Measurements from ENCODE around the gene RELA. TPM values are rescaled to one million over a fixed set of nuclear protein-coding genes. Genes with fewer than 3 reads are reported as not detected.

Gene RELA
- total and polyA plus RNA-seq, 2 experiments from 2014 or later: 18.5 to 22.8 TPM

- TF ChIP-seq ZNF462 (CRISPR knock-in tag; IDR thresholded peaks at IDR 0.05) (no peak), EZH2 (IDR thresholded peaks at IDR 0.05; ENCODE audit: low read depth, unreplicated experiment) (no peak), EZH2phosphoT487 (IDR thresholded peaks at IDR 0.05; ENCODE audit: unreplicated experiment) (no peak), JUNB (IDR thresholded peaks at IDR 0.05; ENCODE audit: unreplicated experiment) (no peak), ZNF331 (CRISPR knock-in tag; IDR thresholded peaks at IDR 0.05; ENCODE audit: low read depth) (no peak), POLR2AphosphoS5 (IDR thresholded peaks at IDR 0.05; ENCODE audit: low read depth) (no peak), CTCF (conservative IDR thresholded peaks at IDR 0.05; ENCODE audit: low read depth in 2 of 2) (no peak), ETS1 (IDR thresholded peaks at IDR 0.05) (no peak), STAT1 (IDR thresholded peaks at IDR 0.05; ENCODE audit: unreplicated experiment) (no peak), CREB1 (CRISPR knock-in tag; IDR thresholded peaks at IDR 0.05; ENCODE audit: low read depth) (no peak)
Observed at GRCh38 chr11:65604258-65604657, 58.5 kb downstream of the RELA start (continued).

Small RNA genes within 50 kb of the gene (microRNA-seq; reads per million reads assigned to microRNA genes)
- gene MIR4489: not detected
- not detected for gene MIR4690

Small RNA genes within 50 kb of the gene (small RNA-seq; reads per million reads assigned to genes)
- gene MIR4489 (ENCODE audit: low replicate concordance): not detected
- 0.07 reads per million for gene MIR4690 (ENCODE audit: low replicate concordance)
- gene RN7SL309P (ENCODE audit: low replicate concordance): not detected

Other genes starting within 250 kb of the RELA start
- gene NEAT1, start 240.1 kb downstream of the RELA start, total RNA-seq (2014; rRNA removed; shearing (Covaris generic)): 6.3 and 7.2 TPM in 2 replicates
- 3.6 and 5.3 TPM in 2 replicates for gene NEAT1, start 240.1 kb downstream of the RELA start, polyA plus RNA-seq (2016; fragmentation: Nextera tagmentation; extraction: Ambion mirVana)
- gene MALAT1, start 163.9 kb downstream of the RELA start, total RNA-seq (2014; rRNA removed; shearing (Covaris generic)): 1,789 and 2,206 TPM in 2 replicates
- gene MALAT1, start 163.9 kb downstream of the RELA start, polyA plus RNA-seq (2016; fragmentation: Nextera tagmentation; extraction: Ambion mirVana): 4,618 and 6,020 TPM in 2 replicates
- gene SCYL1, start 137.8 kb downstream of the RELA start, total RNA-seq (2014; rRNA removed; shearing (Covaris generic)): 55.1 and 66.1 TPM in 2 replicates
- gene SCYL1, start 137.8 kb downstream of the RELA start, polyA plus RNA-seq (2016; fragmentation: Nextera tagmentation; extraction: Ambion mirVana): 52.7 and 61.7 TPM in 2 replicates
- gene LTBP3, start 104.6 kb downstream of the RELA start, total RNA-seq (2014; rRNA removed; shearing (Covaris generic)): 29.2 and 29.8 TPM in 2 replicates
- 9.5 and 11.9 TPM in 2 replicates for gene LTBP3, start 104.6 kb downstream of the RELA start, polyA plus RNA-seq (2016; fragmentation: Nextera tagmentation; extraction: Ambion mirVana)
- 78.1 and 78.6 TPM in 2 replicates for gene ZNRD2, start 92.4 kb downstream of the RELA start, total RNA-seq (2014; rRNA removed; shearing (Covaris generic))
- 140 and 148 TPM in 2 replicates for gene ZNRD2, start 92.4 kb downstream of the RELA start, polyA plus RNA-seq (2016; fragmentation: Nextera tagmentation; extraction: Ambion mirVana)
- gene FAM89B, start 90.4 kb downstream of the RELA start, total RNA-seq (2014; rRNA removed; shearing (Covaris generic)): 16.0 and 18.2 TPM in 2 replicates
- gene FAM89B, start 90.4 kb downstream of the RELA start, polyA plus RNA-seq (2016; fragmentation: Nextera tagmentation; extraction: Ambion mirVana): 13.0 and 13.9 TPM in 2 replicates
- 10.9 and 12.6 TPM in 2 replicates for gene EHBP1L1, start 86.9 kb downstream of the RELA start, total RNA-seq (2014; rRNA removed; shearing (Covaris generic))
- gene EHBP1L1, start 86.9 kb downstream of the RELA start, polyA plus RNA-seq (2016; fragmentation: Nextera tagmentation; extraction: Ambion mirVana): 1.4 and 2.9 TPM in 2 replicates
- gene KCNK7, start 67.1 kb downstream of the RELA start, total RNA-seq (2014; rRNA removed; shearing (Covaris generic)): not detected in 2 replicates
- 0.24 and 0.60 TPM in 2 replicates for gene KCNK7, start 67.1 kb downstream of the RELA start, polyA plus RNA-seq (2016; fragmentation: Nextera tagmentation; extraction: Ambion mirVana)
- gene MAP3K11, start 48.7 kb downstream of the RELA start, total RNA-seq (2014; rRNA removed; shearing (Covaris generic)): 32.8 and 38.6 TPM in 2 replicates
- 19.8 and 20.8 TPM in 2 replicates for gene MAP3K11, start 48.7 kb downstream of the RELA start, polyA plus RNA-seq (2016; fragmentation: Nextera tagmentation; extraction: Ambion mirVana)
- 41.2 and 52.2 TPM in 2 replicates for gene PCNX3, start 47.1 kb downstream of the RELA start, total RNA-seq (2014; rRNA removed; shearing (Covaris generic))
- 7.3 and 8.7 TPM in 2 replicates for gene PCNX3, start 47.1 kb downstream of the RELA start, polyA plus RNA-seq (2016; fragmentation: Nextera tagmentation; extraction: Ambion mirVana)
- 54.6 and 56.7 TPM in 2 replicates for gene SIPA1, start 24.8 kb downstream of the RELA start, total RNA-seq (2014; rRNA removed; shearing (Covaris generic))
- gene SIPA1, start 24.8 kb downstream of the RELA start, polyA plus RNA-seq (2016; fragmentation: Nextera tagmentation; extraction: Ambion mirVana): 50.1 and 75.5 TPM in 2 replicates
- gene KAT5, start 49.3 kb upstream of the RELA start, total RNA-seq (2014; rRNA removed; shearing (Covaris generic)): 33.3 and 40.4 TPM in 2 replicates
- gene KAT5, start 49.3 kb upstream of the RELA start, polyA plus RNA-seq (2016; fragmentation: Nextera tagmentation; extraction: Ambion mirVana): 34.6 and 34.8 TPM in 2 replicates
- 37.8 and 70.8 TPM in 2 replicates for gene RNASEH2C, start 57.9 kb upstream of the RELA start, total RNA-seq (2014; rRNA removed; shearing (Covaris generic))
- gene RNASEH2C, start 57.9 kb upstream of the RELA start, polyA plus RNA-seq (2016; fragmentation: Nextera tagmentation; extraction: Ambion mirVana): 73.2 and 74.8 TPM in 2 replicates
- 12.5 and 16.1 TPM in 2 replicates for gene AP5B1, start 118.1 kb upstream of the RELA start, total RNA-seq (2014; rRNA removed; shearing (Covaris generic))
- 3.1 TPM in 2 replicates for gene AP5B1, start 118.1 kb upstream of the RELA start, polyA plus RNA-seq (2016; fragmentation: Nextera tagmentation; extraction: Ambion mirVana)
- 3.3 and 5.1 TPM in 2 replicates for gene OVOL1, start 124.1 kb upstream of the RELA start, total RNA-seq (2014; rRNA removed; shearing (Covaris generic))
- gene OVOL1, start 124.1 kb upstream of the RELA start, polyA plus RNA-seq (2016; fragmentation: Nextera tagmentation; extraction: Ambion mirVana): 1.4 and 1.5 TPM in 2 replicates
- gene SNX32, start 171.0 kb upstream of the RELA start, total RNA-seq (2014; rRNA removed; shearing (Covaris generic)): 0.49 TPM in 1 of 2 replicates, not detected in the other
- gene SNX32, start 171.0 kb upstream of the RELA start, polyA plus RNA-seq (2016; fragmentation: Nextera tagmentation; extraction: Ambion mirVana): 1.2 and 2.4 TPM in 2 replicates
- 981 and 1,393 TPM in 2 replicates for gene CFL1, start 195.3 kb upstream of the RELA start, total RNA-seq (2014; rRNA removed; shearing (Covaris generic))
- gene CFL1, start 195.3 kb upstream of the RELA start, polyA plus RNA-seq (2016; fragmentation: Nextera tagmentation; extraction: Ambion mirVana): 1,996 and 2,124 TPM in 2 replicates
- gene MUS81, start 197.5 kb upstream of the RELA start, total RNA-seq (2014; rRNA removed; shearing (Covaris generic)): 35.5 and 48.6 TPM in 2 replicates
- gene MUS81, start 197.5 kb upstream of the RELA start, polyA plus RNA-seq (2016; fragmentation: Nextera tagmentation; extraction: Ambion mirVana): 38.5 and 39.1 TPM in 2 replicates
- gene EFEMP2, start 209.9 kb upstream of the RELA start, total RNA-seq (2014; rRNA removed; shearing (Covaris generic)): 4.5 and 9.4 TPM in 2 replicates
- gene EFEMP2, start 209.9 kb upstream of the RELA start, polyA plus RNA-seq (2016; fragmentation: Nextera tagmentation; extraction: Ambion mirVana): 7.4 and 8.0 TPM in 2 replicates
- not detected in 2 replicates for gene CTSW, start 216.9 kb upstream of the RELA start, total RNA-seq (2014; rRNA removed; shearing (Covaris generic))
- 0.17 TPM in 1 of 2 replicates, not detected in the other for gene CTSW, start 216.9 kb upstream of the RELA start, polyA plus RNA-seq (2016; fragmentation: Nextera tagmentation; extraction: Ambion mirVana)
- 94.3 and 102 TPM in 2 replicates for gene FIBP, start 225.6 kb upstream of the RELA start, total RNA-seq (2014; rRNA removed; shearing (Covaris generic))
- gene FIBP, start 225.6 kb upstream of the RELA start, polyA plus RNA-seq (2016; fragmentation: Nextera tagmentation; extraction: Ambion mirVana): 79.0 and 84.4 TPM in 2 replicates
- 57.3 and 66.3 TPM in 2 replicates for gene CCDC85B, start 227.8 kb upstream of the RELA start, total RNA-seq (2014; rRNA removed; shearing (Covaris generic))
- 54.5 and 60.4 TPM in 2 replicates for gene CCDC85B, start 227.8 kb upstream of the RELA start, polyA plus RNA-seq (2016; fragmentation: Nextera tagmentation; extraction: Ambion mirVana)
- gene FOSL1, start 237.5 kb upstream of the RELA start, total RNA-seq (2014; rRNA removed; shearing (Covaris generic)): 10.1 and 14.6 TPM in 2 replicates
- gene FOSL1, start 237.5 kb upstream of the RELA start, polyA plus RNA-seq (2016; fragmentation: Nextera tagmentation; extraction: Ambion mirVana): 17.1 and 20.1 TPM in 2 replicates